HepG2 (cell line): ENCODE measurements around the gene RDH13. TPM values are rescaled to one million over a fixed set of nuclear protein-coding genes. Genes with fewer than 3 reads are reported as not detected.
"Not testable (repeated sequence)": the region's sequence is repeated elsewhere in the genome, so short reads cannot be mapped to it uniquely, and the experiment has no call there.

Source experiments
- ATAC-seq: fragments of 200-7000 bp; cut with Tn5 transposase; 3 replicates; pipeline ENCODE4 v1.9.1; 2020; ENCODE audit warnings: mild to moderate bottlenecking, moderate library complexity
- BruUV-seq: library from RNA; stranded (reverse); fragments of 400-500 nt; replicated peaks from 2 replicates; lab custom pipeline; 2021; lab: Mats Ljungman, UMichigan
- CTCF ChIA-PET: fragments of 300-600 bp; formaldehyde crosslinking; extraction: SDS; loops from one replicate; lab custom pipeline; 2021; ENCODE audit warnings: low total read pairs, inconsistent platforms, low intra/inter-chr PET ratio; lab: Yijun Ruan, JAX
- POLR2A ChIA-PET: fragments of 350-600 bp; sonication (Branson Sonifier 250); formaldehyde crosslinking; loops from one replicate; lab custom pipeline; 2020; ENCODE audit warnings: antibody characterized with exemption, inconsistent platforms; lab: Yijun Ruan, JAX
- DNase-seq: peaks from one replicate; pipeline ENCODE4 v3.0.0-alpha.2; 2015; ENCODE audit warnings: low spot score
- FAIRE-seq: peaks from 3 replicates; lab custom pipeline; 2011; peaks lifted over from hg19 to GRCh38; lab: Jason Lieb, UNC
- H2AFZ ChIP-seq: one replicate; pipeline ENCODE4 v1.6.1; 2011; ENCODE audit warnings: low read length, inconsistent platforms
- H3K27ac ChIP-seq: fragments of 300-600 bp; 3 replicates; pipeline ENCODE4 v1.8.0; 2011; ENCODE audit warnings: mixed run types, mild to moderate bottlenecking, mixed read lengths, low read length, inconsistent platforms; ENCODE audit not compliant: insufficient read depth; ENCODE audit errors: extremely low read length
- H3K27me3 ChIP-seq, 2 experiments: fragments of 200-600 bp in 1 of 2; 2 replicates in 1 of 2; 3 replicates in 1 of 2; pipeline versions ENCODE4 v1.6.0 to v1.8.0; 2011; ENCODE audit warnings: low read length in 2 of 2, mild to moderate bottlenecking in 2 of 2, moderate library complexity in 2 of 2, inconsistent platforms in 1 of 2; ENCODE audit not compliant: insufficient read depth in 2 of 2, control insufficient read depth in 1 of 2
- H3K36me3 ChIP-seq, 2 experiments: fragments of 200-600 bp in 1 of 2; replicated peaks in 1 of 2; 2 replicates in 1 of 2; 3 replicates in 1 of 2; pipeline versions ENCODE4 v1.5.1 to v1.8.0; 2011; ENCODE audit warnings: low read length in 2 of 2, inconsistent platforms in 1 of 2; ENCODE audit not compliant: insufficient read depth in 2 of 2, control insufficient read depth in 1 of 2
- H3K4me1 ChIP-seq: 2 replicates; pipeline ENCODE4 v1.5.1; 2012; ENCODE audit warnings: low read length, inconsistent platforms; ENCODE audit not compliant: insufficient read depth
- H3K4me2 ChIP-seq: 2 replicates; pipeline ENCODE4 v1.6.0; 2011; ENCODE audit warnings: low read depth, low read length, inconsistent platforms
- H3K4me3 ChIP-seq, 3 experiments: fragments of 200-600 bp in 1 of 3; sonication (generic), shearing (Covaris generic) in 1 of 3; replicated peaks in 1 of 3; 2 replicates each; pipeline ENCODE4 v1.5.1; 2011 to 2016; ENCODE audit warnings: low read length in 3 of 3, inconsistent platforms in 2 of 3, low read depth in 2 of 3, mild to moderate bottlenecking in 2 of 3, control low read depth in 1 of 3, mixed read lengths in 1 of 3; ENCODE audit not compliant: insufficient read depth in 1 of 3
- H3K79me2 ChIP-seq: one replicate; pipeline ENCODE4 v1.6.1; 2011; ENCODE audit warnings: low read length, inconsistent platforms; ENCODE audit not compliant: insufficient read depth
- H3K9ac ChIP-seq: 2 replicates; pipeline ENCODE4 v1.6.0; 2011; ENCODE audit warnings: mild to moderate bottlenecking, low read depth, low read length, inconsistent platforms; ENCODE audit not compliant: insufficient read depth
- H3K9me3 ChIP-seq: 2 replicates; pipeline ENCODE4 v1.5.1; 2012; ENCODE audit warnings: mild to moderate bottlenecking, low read length
- H4K20me1 ChIP-seq: 2 replicates; pipeline ENCODE4 v1.6.0; 2011; ENCODE audit warnings: inconsistent platforms, mild to moderate bottlenecking, low read length, moderate library complexity; ENCODE audit not compliant: insufficient read depth
- BORCS8-MEF2B ChIP-seq: sonication (generic); formaldehyde crosslinking; IDR thresholded peaks from 2 replicates; pipeline ENCODE4 v1.8.0; 2022; ENCODE audit warnings: mild to moderate bottlenecking, missing genetic modification reagents
- CENPX ChIP-seq: sonication (generic); formaldehyde crosslinking; IDR thresholded peaks from 2 replicates; pipeline ENCODE4 v1.9.0; 2021; ENCODE audit warnings: mild to moderate bottlenecking, missing genetic modification reagents, moderate library complexity
- CTCF ChIP-seq: sonication (generic); formaldehyde crosslinking; IDR thresholded peaks from 2 replicates; pipeline ENCODE4 v1.5.0; 2020; ENCODE audit warnings: mild to moderate bottlenecking, missing genetic modification reagents, moderate library complexity
- NBN ChIP-seq: fragments of 450-650 bp; conservative IDR thresholded peaks from 2 replicates; pipeline ENCODE4 v1.6.1; 2017
- SNAPC2 ChIP-seq: sonication (generic); formaldehyde crosslinking; IDR thresholded peaks from 2 replicates; pipeline ENCODE4 v1.8.1; 2022; ENCODE audit warnings: mild to moderate bottlenecking, missing genetic modification reagents
- SPEN ChIP-seq: sonication (generic); formaldehyde crosslinking; IDR thresholded peaks from 2 replicates; pipeline ENCODE4 v1.5.1; 2020; ENCODE audit warnings: low read depth, mild to moderate bottlenecking, missing genetic modification reagents
- ZNF160 ChIP-seq: sonication (generic); formaldehyde crosslinking; IDR thresholded peaks from 2 replicates; pipeline ENCODE4 v1.8.0; 2022; ENCODE audit warnings: mild to moderate bottlenecking, inconsistent platforms, missing genetic modification reagents
- ZNF251 ChIP-seq: sonication (generic); formaldehyde crosslinking; IDR thresholded peaks from 2 replicates; pipeline ENCODE4 v1.9.0; 2021; ENCODE audit warnings: mild to moderate bottlenecking, missing genetic modification reagents
- ZNF570 ChIP-seq: sonication (generic); formaldehyde crosslinking; IDR thresholded peaks from 2 replicates; pipeline ENCODE4 v1.4.0; 2020; ENCODE audit warnings: mild to moderate bottlenecking, missing genetic modification reagents, borderline replicate concordance
- ZNF607 ChIP-seq: sonication (generic); formaldehyde crosslinking; IDR thresholded peaks from 2 replicates; pipeline ENCODE4 v1.5.1; 2020; ENCODE audit warnings: missing genetic modification reagents, mild to moderate bottlenecking, borderline replicate concordance
- ZNF776 ChIP-seq: sonication (generic); formaldehyde crosslinking; IDR thresholded peaks from 2 replicates; pipeline ENCODE4 v1.4.0; 2020; ENCODE audit warnings: mild to moderate bottlenecking, missing genetic modification reagents
- WGBS: methylation state at CpG from one replicate; pipeline ENCODE4 v1.1.6; 2017; ENCODE audit warnings: low lambda C conversion rate; 5-methylcytosine and 5-hydroxymethylcytosine counted together
- in situ Hi-C: cut with HindIII; loops from 2 replicates; pipeline ENCODE4 v1.10.0; 2017; ENCODE audit warnings: low pct_unique_long_range_greater_than_20kb; ENCODE audit not compliant: extremely low pct_ligation_motif_present
- intact Hi-C: fragments of 100-400 bp; cut with micrococcal nuclease; formaldehyde crosslinking; loops from one replicate; pipeline ENCODE4 v1.10.0; 2022; ENCODE audit not compliant: unreplicated experiment
- polyA plus RNA-seq, 8 experiments: library from polyadenylated mRNA; depleted of rRNA in 3 of 8; stranded (reverse) in 7 of 8; unstranded in 1 of 8; fragments of >200 nt; fragmentation: Illumina TruSeq in 4 of 8; extraction: Trizol in 4 of 8; gene quantifications; 2 replicates each; pipeline versions ENCODE4 v1.2.1 to v1.2.3, GENCODE V29; 2011 to 2016; ENCODE audit warnings: low read depth in 4 of 8, missing spikeins in 1 of 8, mixed read lengths in 1 of 8; ENCODE audit not compliant: insufficient read depth in 1 of 8
- total RNA-seq, 5 experiments: library from RNA; depleted of rRNA; stranded (reverse); fragments of >200 nt; fragmentation: Illumina TruSeq; extraction: Trizol; gene quantifications; 2 replicates each; pipeline ENCODE4 v1.2.3, GENCODE V29; 2016; ENCODE audit warnings: low read depth in 1 of 5
- TF ChIP-seq, protein P1 (sequence below): sonication (generic); formaldehyde crosslinking; IDR thresholded peaks from 2 replicates; pipeline ENCODE4 v1.4.0; 2020; ENCODE audit warnings: missing genetic modification reagents
- TF ChIP-seq, protein P2 (sequence below): sonication (generic); formaldehyde crosslinking; IDR thresholded peaks from 2 replicates; pipeline ENCODE4 v1.5.0; 2020; ENCODE audit warnings: mild to moderate bottlenecking, missing genetic modification reagents
- TF ChIP-seq, protein P3 (sequence below): sonication (generic); formaldehyde crosslinking; IDR thresholded peaks from 2 replicates; pipeline ENCODE4 v1.8.0; 2022; ENCODE audit warnings: missing genetic modification reagents, mild to moderate bottlenecking, inconsistent platforms, borderline replicate concordance
- TF ChIP-seq, protein P4 (sequence below): sonication (generic); formaldehyde crosslinking; IDR thresholded peaks from 2 replicates; pipeline ENCODE4 v1.8.1; 2023; ENCODE audit warnings: mild to moderate bottlenecking, missing genetic modification reagents

The RDH13 gene
- total and polyA plus RNA-seq, 2 of the 13 experiments (the other 11 are each of a cell fraction or from before 2014, with no cell fraction given), result 13.4 to 21.5 TPM

GRCh38 chr19:55034751-55035150, 28.2 kb downstream of the RDH13 start (continued):
- TF ChIP-seq, protein P1, sequence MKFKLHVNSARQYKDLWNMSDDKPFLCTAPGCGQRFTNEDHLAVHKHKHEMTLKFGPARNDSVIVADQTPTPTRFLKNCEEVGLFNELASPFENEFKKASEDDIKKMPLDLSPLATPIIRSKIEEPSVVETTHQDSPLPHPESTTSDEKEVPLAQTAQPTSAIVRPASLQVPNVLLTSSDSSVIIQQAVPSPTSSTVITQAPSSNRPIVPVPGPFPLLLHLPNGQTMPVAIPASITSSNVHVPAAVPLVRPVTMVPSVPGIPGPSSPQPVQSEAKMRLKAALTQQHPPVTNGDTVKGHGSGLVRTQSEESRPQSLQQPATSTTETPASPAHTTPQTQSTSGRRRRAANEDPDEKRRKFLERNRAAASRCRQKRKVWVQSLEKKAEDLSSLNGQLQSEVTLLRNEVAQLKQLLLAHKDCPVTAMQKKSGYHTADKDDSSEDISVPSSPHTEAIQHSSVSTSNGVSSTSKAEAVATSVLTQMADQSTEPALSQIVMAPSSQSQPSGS (CRISPR knock-in tag), result no peak
- TF ChIP-seq ZNF607 (CRISPR knock-in tag) (no peak), ZNF160 (CRISPR knock-in tag) (no peak), ZNF251 (CRISPR knock-in tag) (no peak), CENPX (CRISPR knock-in tag) (no peak), NBN (no peak), SNAPC2 (CRISPR knock-in tag) (no peak), SPEN (no peak), CTCF (CRISPR knock-in tag) (no peak), ZNF776 (CRISPR knock-in tag) (no peak), ZNF570 (CRISPR knock-in tag) (no peak), BORCS8-MEF2B (CRISPR knock-in tag) (no peak)
- TF ChIP-seq, protein P2, sequence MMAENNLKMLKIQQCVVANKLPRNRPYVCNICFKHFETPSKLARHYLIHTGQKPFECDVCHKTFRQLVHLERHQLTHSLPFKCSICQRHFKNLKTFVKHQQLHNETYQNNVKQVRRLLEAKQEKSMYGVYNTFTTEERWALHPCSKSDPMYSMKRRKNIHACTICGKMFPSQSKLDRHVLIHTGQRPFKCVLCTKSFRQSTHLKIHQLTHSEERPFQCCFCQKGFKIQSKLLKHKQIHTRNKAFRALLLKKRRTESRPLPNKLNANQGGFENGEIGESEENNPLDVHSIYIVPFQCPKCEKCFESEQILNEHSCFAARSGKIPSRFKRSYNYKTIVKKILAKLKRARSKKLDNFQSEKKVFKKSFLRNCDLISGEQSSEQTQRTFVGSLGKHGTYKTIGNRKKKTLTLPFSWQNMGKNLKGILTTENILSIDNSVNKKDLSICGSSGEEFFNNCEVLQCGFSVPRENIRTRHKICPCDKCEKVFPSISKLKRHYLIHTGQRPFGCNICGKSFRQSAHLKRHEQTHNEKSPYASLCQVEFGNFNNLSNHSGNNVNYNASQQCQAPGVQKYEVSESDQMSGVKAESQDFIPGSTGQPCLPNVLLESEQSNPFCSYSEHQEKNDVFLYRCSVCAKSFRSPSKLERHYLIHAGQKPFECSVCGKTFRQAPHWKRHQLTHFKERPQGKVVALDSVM, result no peak
- TF ChIP-seq, protein P3, sequence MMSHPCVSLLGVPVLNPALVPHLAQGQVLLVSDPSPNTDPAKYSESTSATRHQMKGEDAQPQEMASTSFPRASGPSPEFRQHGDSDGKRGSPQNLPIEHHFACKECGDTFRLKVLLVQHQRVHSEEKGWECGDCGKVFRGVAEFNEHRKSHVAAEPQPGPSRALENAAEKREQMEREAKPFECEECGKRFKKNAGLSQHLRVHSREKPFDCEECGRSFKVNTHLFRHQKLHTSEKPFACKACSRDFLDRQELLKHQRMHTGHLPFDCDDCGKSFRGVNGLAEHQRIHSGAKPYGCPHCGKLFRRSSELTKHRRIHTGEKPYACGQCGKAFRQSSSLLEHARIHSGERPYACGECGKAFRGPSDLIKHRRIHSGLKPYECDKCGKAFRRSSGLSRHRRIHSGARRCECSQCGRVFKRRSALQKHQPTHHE (CRISPR knock-in tag), result no peak
- TF ChIP-seq, protein P4, sequence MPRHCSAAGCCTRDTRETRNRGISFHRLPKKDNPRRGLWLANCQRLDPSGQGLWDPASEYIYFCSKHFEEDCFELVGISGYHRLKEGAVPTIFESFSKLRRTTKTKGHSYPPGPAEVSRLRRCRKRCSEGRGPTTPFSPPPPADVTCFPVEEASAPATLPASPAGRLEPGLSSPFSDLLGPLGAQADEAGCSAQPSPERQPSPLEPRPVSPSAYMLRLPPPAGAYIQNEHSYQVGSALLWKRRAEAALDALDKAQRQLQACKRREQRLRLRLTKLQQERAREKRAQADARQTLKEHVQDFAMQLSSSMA (CRISPR knock-in tag), result no peak

GRCh38 chr19:55032976-55033643, 29.8 kb downstream of the RDH13 start:
- CTCF ChIA-PET, H3K79me2 ChIP-seq, H3K9me3 ChIP-seq, H3K27ac ChIP-seq, FAIRE-seq, intact Hi-C loops, H3K4me1 ChIP-seq, H3K9ac ChIP-seq, POLR2A ChIA-PET, ATAC-seq, H2AFZ ChIP-seq, DNase-seq, H3K36me3 ChIP-seq, in situ Hi-C loops, H4K20me1 ChIP-seq, BruUV-seq, H3K27me3 ChIP-seq, H3K4me2 ChIP-seq, H3K4me3 ChIP-seq: not testable (repeated sequence)
- 79% methylated on average over 69 of the region's 70 CpGs for WGBS
